ENCODE results near the gene IDUA.

GRCh38 chr4:1019729-1020470 lies 33.1 kb downstream of the IDUA start:
- TF ChIP-seq CTCF (IDR thresholded peaks at IDR 0.05) (no peak), POLR2A (IDR thresholded peaks at IDR 0.05) (no peak)

All from Peyer's patch (tissue), 4 donors.